Left ventricle myocardium inferior (tissue), 1 donor: ENCODE data around the gene VWF. TPM values are rescaled to one million over a fixed set of nuclear protein-coding genes. Genes with fewer than 3 reads are reported as not detected.

Experiments
- DNase-seq: peaks from one replicate; pipeline ENCODE4 v3.0.0-alpha.2; 2020
- H3K27ac ChIP-seq: fragments of 200-600 bp; replicated peaks from 2 replicates; pipeline ENCODE4 v1.8.0; 2021
- H3K27me3 ChIP-seq: fragments of 200-600 bp; 2 replicates; pipeline ENCODE4 v1.8.0; 2021; ENCODE audit warnings: low read depth
- H3K36me3 ChIP-seq: fragments of 200-600 bp; 2 replicates; pipeline ENCODE4 v1.8.0; 2021
- H3K4me1 ChIP-seq: fragments of 200-600 bp; 2 replicates; pipeline ENCODE4 v1.8.0; 2021
- H3K4me3 ChIP-seq: fragments of 200-600 bp; 2 replicates; pipeline ENCODE4 v1.8.0; 2021; ENCODE audit warnings: mild to moderate bottlenecking, moderate library complexity
- H3K9me3 ChIP-seq: fragments of 200-600 bp; replicated peaks from 2 replicates; pipeline ENCODE4 v1.8.0; 2021
- CTCF ChIP-seq: fragments of 200-600 bp; IDR thresholded peaks from 2 replicates; pipeline ENCODE4 v1.8.0; 2021; ENCODE audit warnings: antibody characterized with exemption, mild to moderate bottlenecking, borderline replicate concordance
- intact Hi-C: fragments of 100-400 bp; cut with micrococcal nuclease; formaldehyde crosslinking; loops from one replicate; pipeline ENCODE4 v1.11.0; 2022
- total RNA-seq: library from RNA; stranded (reverse); fragmentation: NEBNext Ultra II Directional; extraction: Animal tissue kit (Norgen Biotek cat#: 25700); gene quantifications from one replicate; pipeline ENCODE4 v1.2.1, GENCODE V29; 2021
- donor health status: DM: no; HTN: yes; CAD: no; lungs with severe emphysema.

The VWF gene
- total RNA-seq, 1 donor from 2014 or later, result 250 TPM

- H3K36me3 ChIP-seq, result no peaks in the 10 kb centered on the region
- peak overlapping the region; percentile 77 for H3K27ac ChIP-seq
- TF ChIP-seq CTCF, result no peak
- peaks cover 39% of the 10 kb centered on the region for H3K4me1 ChIP-seq
- H3K4me3 ChIP-seq, result no peak overlapping the region
- DNase-seq, result no peak
- H3K9me3 ChIP-seq, result peaks cover 5% of the 10 kb centered on the region
- H3K27me3 ChIP-seq, result no peaks in the 10 kb centered on the region
- intact Hi-C loops, result no loop called here
Observed at GRCh38 chr12:6140651-6141447, 16.4 kb upstream of the VWF start.

- Histone ChIP-seq H3K4me3 (no peak overlapping the region), H3K4me1 (peaks cover 18% of the 10 kb centered on the region), H3K9me3 (peaks cover 5% of the 10 kb centered on the region), H3K27me3 (no peaks in the 10 kb centered on the region), H3K27ac (no peak overlapping the region), H3K36me3 (no peaks in the 10 kb centered on the region)
- DNase-seq, result no peak
- no peak for TF ChIP-seq CTCF
- intact Hi-C loops, result no loop called here
Observed at GRCh38 chr12:6135071-6135470, 10.6 kb upstream of the VWF start.

- Histone ChIP-seq H3K9me3 (peaks cover 5% of the 10 kb centered on the region), H3K27ac (no peak overlapping the region), H3K36me3 (no peaks in the 10 kb centered on the region), H3K4me3 (no peak overlapping the region), H3K27me3 (no peaks in the 10 kb centered on the region), H3K4me1 (peaks cover 7% of the 10 kb centered on the region)
- intact Hi-C loops, result no loop called here
- no peak for TF ChIP-seq CTCF
- DNase-seq, result no peak
Observed at GRCh38 chr12:6133642-6134041, 9.2 kb upstream of the VWF start.

- no peak for TF ChIP-seq CTCF
- DNase-seq, result no peak
- H3K9me3 ChIP-seq, result peaks cover 5% of the 10 kb centered on the region
- H3K27ac ChIP-seq, result no peak overlapping the region
- no peak overlapping the region for H3K4me3 ChIP-seq
- no peaks in the 10 kb centered on the region for H3K27me3 ChIP-seq
- no peaks in the 10 kb centered on the region for H3K4me1 ChIP-seq
- no peaks in the 10 kb centered on the region for H3K36me3 ChIP-seq
- intact Hi-C loops, result no loop called here
Observed at GRCh38 chr12:6132496-6132895, 8.0 kb upstream of the VWF start.

- Histone ChIP-seq H3K27me3 (no peaks in the 10 kb centered on the region), H3K4me1 (peaks cover 9% of the 10 kb centered on the region), H3K27ac (peak overlapping the region; percentile 88), H3K4me3 (no peak overlapping the region), H3K9me3 (no peaks in the 10 kb centered on the region), H3K36me3 (peaks cover 4% of the 10 kb centered on the region)
- TF ChIP-seq CTCF, result no peak
- DNase-seq, result peak; percentile 44
- intact Hi-C loops, result no loop called here
Observed at GRCh38 chr12:6125310-6125608, 789 bp upstream of the VWF start.
